Measurements from ENCODE around the gene RBM4.

- TF ChIP-seq CTCF (conservative IDR thresholded peaks at IDR 0.05 in 1 of 2, IDR thresholded peaks at IDR 0.05 in 1 of 2; ENCODE audit: low read depth in 1 of 2, low read length in 2 of 2) (no peak), EZH2 (IDR thresholded peaks at IDR 0.05; ENCODE audit: low read length, missing control alignments) (no peak)
Measured at GRCh38 chr11:66693356-66694055, 55.0 kb downstream of the RBM4 start.
